ENCODE data around the gene RASGEF1C.

The RASGEF1C gene

DNA sequence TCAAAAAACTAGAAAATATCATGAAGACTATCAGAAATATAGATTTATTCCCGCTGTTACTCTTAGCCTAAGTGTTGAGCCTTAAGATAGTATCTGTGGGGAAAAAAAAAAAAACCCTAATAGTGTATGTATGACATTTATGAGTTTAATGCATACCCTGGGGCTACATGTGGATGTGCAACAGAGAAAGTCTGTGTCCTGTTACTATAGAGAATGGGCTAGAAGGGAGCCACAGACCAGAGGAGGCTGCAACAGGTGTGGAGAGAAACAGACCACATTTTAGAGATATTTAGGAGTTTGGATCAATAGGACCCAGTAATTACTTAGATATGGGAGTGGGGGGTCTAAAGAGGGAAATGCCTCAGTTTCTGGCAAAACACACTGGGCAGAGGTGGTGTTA is 152.9 kb downstream of the RASGEF1C start:
- Histone ChIP-seq H3K4me3 (ENCODE audit: low read depth, low read length) (no peak overlapping the region; the same call in 1 of the 2 replicates), H3K27me3 (ENCODE audit: insufficient read depth, low read length) (no peaks in the 10 kb centered on the region), H3K79me2 (ENCODE audit: control insufficient read depth, insufficient read depth, low read length, unreplicated experiment) (peaks cover 13% of the 10 kb centered on the region), H3K27ac (ENCODE audit: low read depth, low read length) (no peak overlapping the region), H2AFZ (ENCODE audit: low read length, unreplicated experiment) (no peak overlapping the region), H3K4me1 (ENCODE audit: control insufficient read depth, insufficient read depth, low read length, unreplicated experiment) (peaks cover 17% of the 10 kb centered on the region), H3K36me3 (ENCODE audit: insufficient read depth, low read length) (no peaks in the 10 kb centered on the region)

DNA sequence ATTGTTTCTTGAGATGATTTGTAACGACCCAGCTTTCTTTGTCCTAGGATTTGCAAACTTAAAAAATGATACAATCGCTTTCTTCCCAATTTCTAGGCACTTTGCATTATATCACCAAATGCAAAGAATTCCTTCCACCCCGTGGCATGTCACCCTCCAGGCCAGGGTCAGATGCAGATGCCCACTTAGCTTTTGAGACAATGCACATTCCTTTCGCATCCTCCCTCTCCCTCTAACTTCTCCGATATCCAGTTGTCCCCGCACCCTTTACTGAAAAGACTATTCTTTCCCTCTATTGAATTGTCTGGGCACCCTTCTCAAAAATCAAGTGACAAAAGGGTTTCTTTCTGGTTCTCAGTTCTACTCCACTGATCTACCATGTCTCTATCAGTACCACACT is 154.8 kb downstream of the RASGEF1C start:
- peaks cover 17% of the 10 kb centered on the region for H3K4me1 ChIP-seq (ENCODE audit: control insufficient read depth, insufficient read depth, low read length, unreplicated experiment)
- H3K36me3 ChIP-seq (ENCODE audit: insufficient read depth, low read length), result no peaks in the 10 kb centered on the region
- peaks cover 14% of the 10 kb centered on the region for H3K79me2 ChIP-seq (ENCODE audit: control insufficient read depth, insufficient read depth, low read length, unreplicated experiment)
- no peak overlapping the region for H3K4me3 ChIP-seq (ENCODE audit: low read depth, low read length)
- H3K27me3 ChIP-seq (ENCODE audit: insufficient read depth, low read length), result no peaks in the 10 kb centered on the region
- H2AFZ ChIP-seq (ENCODE audit: low read length, unreplicated experiment), result no peak overlapping the region
- H3K27ac ChIP-seq (ENCODE audit: low read depth, low read length), result no peak overlapping the region

DNA sequence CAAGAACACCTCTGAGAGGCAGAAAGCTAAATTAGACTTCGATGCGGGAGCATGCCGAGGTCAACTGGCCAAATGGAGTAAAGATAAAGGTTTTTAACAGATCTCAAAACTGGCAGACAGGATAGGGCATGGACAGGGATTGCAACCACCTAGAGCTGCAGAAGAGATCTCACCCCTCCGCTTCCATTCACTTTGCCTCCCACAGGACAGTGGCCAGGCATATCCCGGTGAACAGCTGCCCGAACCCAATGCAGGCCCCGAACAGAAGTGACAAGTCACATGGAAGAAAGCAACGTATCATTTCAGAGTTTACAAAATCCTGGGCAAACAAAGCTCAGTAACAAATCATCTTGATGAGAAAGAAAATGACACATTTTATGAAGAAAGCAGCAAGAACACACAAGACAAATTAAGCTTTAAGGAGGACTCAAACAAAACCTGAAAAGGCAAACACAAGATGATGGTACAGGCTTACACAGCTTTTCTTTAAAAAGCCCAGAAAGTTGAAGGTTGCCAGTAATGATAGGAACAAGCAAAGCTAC is 155.9 kb downstream of the RASGEF1C start:
- H3K27ac ChIP-seq (ENCODE audit: low read depth, low read length), result no peak overlapping the region
- peaks cover 17% of the 10 kb centered on the region for H3K79me2 ChIP-seq (ENCODE audit: control insufficient read depth, insufficient read depth, low read length, unreplicated experiment)

DNA sequence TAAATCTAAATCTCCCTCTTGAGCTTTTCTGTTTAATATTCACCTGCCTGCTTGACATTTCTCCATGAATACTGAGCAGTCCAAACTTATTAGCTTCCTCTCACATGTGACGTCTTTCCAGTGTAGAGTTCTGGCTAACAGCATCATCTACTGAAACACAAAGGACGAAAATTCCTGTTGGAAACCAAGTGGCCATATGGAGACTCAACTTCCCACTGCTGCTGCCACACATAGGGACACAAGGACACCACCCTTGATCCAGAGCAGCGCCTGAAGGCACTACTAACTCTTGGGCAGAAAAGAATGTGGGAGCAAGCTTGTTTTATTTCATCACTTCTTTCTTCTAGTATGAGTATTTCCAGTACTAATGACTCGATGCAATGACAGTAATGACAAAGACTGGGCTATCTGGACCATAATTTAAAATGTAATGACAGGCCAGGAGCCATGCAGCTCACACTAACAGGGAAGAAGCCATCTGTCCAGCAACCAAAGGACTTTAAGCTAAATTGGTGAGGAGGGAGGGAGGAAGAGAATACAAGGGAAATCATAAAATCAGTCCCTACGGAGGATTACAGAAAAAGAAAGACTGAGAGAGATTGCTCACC is 156.7 kb downstream of the RASGEF1C start:
- no peaks in the 10 kb centered on the region for H3K36me3 ChIP-seq (ENCODE audit: insufficient read depth, low read length)
- no peak overlapping the region for H3K4me3 ChIP-seq (ENCODE audit: low read depth, low read length)
- peaks cover 12% of the 10 kb centered on the region for H3K79me2 ChIP-seq (ENCODE audit: control insufficient read depth, insufficient read depth, low read length, unreplicated experiment)
- H2AFZ ChIP-seq (ENCODE audit: low read length, unreplicated experiment), result no peak overlapping the region
- H3K27ac ChIP-seq (ENCODE audit: low read depth, low read length), result no peak overlapping the region
- peaks cover 14% of the 10 kb centered on the region for H3K4me1 ChIP-seq (ENCODE audit: control insufficient read depth, insufficient read depth, low read length, unreplicated experiment)
- H3K27me3 ChIP-seq (ENCODE audit: insufficient read depth, low read length), result no peaks in the 10 kb centered on the region

More for the DNA sequence above, 155.9 kb downstream of the RASGEF1C start:
- peaks cover 17% of the 10 kb centered on the region for H3K4me1 ChIP-seq (ENCODE audit: control insufficient read depth, insufficient read depth, low read length, unreplicated experiment)
- no peaks in the 10 kb centered on the region for H3K36me3 ChIP-seq (ENCODE audit: insufficient read depth, low read length)
- no peak overlapping the region for H2AFZ ChIP-seq (ENCODE audit: low read length, unreplicated experiment)
- H3K4me3 ChIP-seq (ENCODE audit: low read depth, low read length), result no peak overlapping the region
- H3K27me3 ChIP-seq (ENCODE audit: insufficient read depth, low read length), result no peaks in the 10 kb centered on the region
